IMR-90 (cell line): ENCODE results near the gene THBS1. TPM values are rescaled to one million over a fixed set of nuclear protein-coding genes. Genes with fewer than 3 reads are reported as not detected.

Source experiments
- ATAC-seq: fragments of 200-7000 bp; cut with Tn5 transposase; 2 replicates; pipeline ENCODE4 v1.9.1; 2020; ENCODE audit warnings: low read depth, mild to moderate bottlenecking, moderate library complexity
- BruUV-seq: library from RNA; stranded (reverse); fragments of 400-500 nt; replicated peaks from 2 replicates; lab custom pipeline; 2021; lab: Mats Ljungman, UMichigan
- CTCF ChIA-PET: fragments of 300-600 bp; formaldehyde crosslinking; extraction: SDS; loops from one replicate; lab custom pipeline; 2021; ENCODE audit warnings: antibody characterized with exemption; lab: Yijun Ruan, JAX
- POLR2A ChIA-PET: fragments of 300-600 bp; sonication (Branson Sonifier 250); formaldehyde crosslinking; loops from one replicate; lab custom pipeline; 2022; ENCODE audit warnings: antibody characterized with exemption; ENCODE audit not compliant: unreplicated experiment; lab: Charles Lee
- DNase-seq: peaks from one replicate; pipeline ENCODE4 v3.0.0; 2013
- H2AFZ ChIP-seq: replicated peaks from 2 replicates; pipeline ENCODE3; 2013; ENCODE audit warnings: low read length, mild to moderate bottlenecking; ENCODE audit not compliant: poor library complexity
- H2AK5ac ChIP-seq: 2 replicates; pipeline ENCODE4 v1.6.1; 2013; ENCODE audit warnings: low read depth, low read length, inconsistent platforms
- H2AK9ac ChIP-seq: replicated peaks from 2 replicates; pipeline ENCODE3; 2013; ENCODE audit warnings: mild to moderate bottlenecking, low read depth, low read length, moderate library complexity; ENCODE audit not compliant: poor library complexity
- H2BK120ac ChIP-seq: 2 replicates; pipeline ENCODE4 v1.6.1; 2013; ENCODE audit warnings: low read depth, low read length, inconsistent platforms
- H2BK15ac ChIP-seq: 3 replicates; pipeline ENCODE4 v1.6.1; 2013; ENCODE audit warnings: low read depth, low read length, inconsistent platforms
- H2BK20ac ChIP-seq: 2 replicates; pipeline ENCODE4 v1.6.1; 2013; ENCODE audit warnings: low read depth, mild to moderate bottlenecking, inconsistent platforms, low read length, moderate library complexity
- H2BK5ac ChIP-seq: 2 replicates; pipeline ENCODE4 v1.6.1; 2013; ENCODE audit warnings: mild to moderate bottlenecking, low read depth, low read length, inconsistent platforms; ENCODE audit not compliant: poor library complexity, severe bottlenecking
- H3K14ac ChIP-seq: replicated peaks from 2 replicates; pipeline ENCODE4 v1.6.1; 2013; ENCODE audit warnings: low read depth, low read length, inconsistent platforms
- H3K18ac ChIP-seq: 2 replicates; pipeline ENCODE4 v1.6.1; 2013; ENCODE audit warnings: low read depth, low read length, control low read depth
- H3K23ac ChIP-seq: 2 replicates; pipeline ENCODE4 v1.6.1; 2013; ENCODE audit warnings: low read depth, low read length, inconsistent platforms
- H3K27ac ChIP-seq: 2 replicates; pipeline ENCODE4 v1.5.1; 2013; ENCODE audit warnings: mild to moderate bottlenecking, control low read depth, low read length; ENCODE audit not compliant: insufficient read depth
- H3K27me3 ChIP-seq: 2 replicates; pipeline ENCODE4 v1.6.1; 2013; ENCODE audit warnings: low read length; ENCODE audit not compliant: control insufficient read depth, insufficient read depth
- H3K36me3 ChIP-seq: 2 replicates; pipeline ENCODE4 v1.6.1; 2013; ENCODE audit warnings: low read length, mixed read lengths; ENCODE audit not compliant: control insufficient read depth, insufficient read depth
- H3K4ac ChIP-seq: 2 replicates; pipeline ENCODE4 v1.6.1; 2013; ENCODE audit warnings: low read depth, low read length, inconsistent platforms
- H3K4me1 ChIP-seq: 2 replicates; pipeline ENCODE4 v1.6.1; 2013; ENCODE audit warnings: low read length, mixed read lengths; ENCODE audit not compliant: control insufficient read depth, insufficient read depth
- H3K4me2 ChIP-seq: 2 replicates; pipeline ENCODE4 v1.6.1; 2013; ENCODE audit warnings: low read depth, mild to moderate bottlenecking, control low read depth, low read length, moderate library complexity
- H3K4me3 ChIP-seq: 2 replicates; pipeline ENCODE4 v1.5.1; 2013; ENCODE audit warnings: low read depth, mild to moderate bottlenecking, control low read depth, low read length, moderate library complexity; ENCODE audit not compliant: insufficient read depth
- H3K56ac ChIP-seq: 2 replicates; pipeline ENCODE4 v1.6.1; 2013; ENCODE audit warnings: low read length, inconsistent platforms; ENCODE audit not compliant: insufficient read depth; ENCODE audit errors: extremely low read depth
- H3K79me1 ChIP-seq, 2 experiments: 2 replicates each; pipeline ENCODE4 v1.6.1; 2013; ENCODE audit warnings: low read length in 2 of 2, inconsistent platforms in 1 of 2, low read depth in 1 of 2
- H3K9ac ChIP-seq: 2 replicates; pipeline ENCODE4 v1.6.1; 2013; ENCODE audit warnings: low read depth, low read length, control low read depth
- H3K9me1 ChIP-seq: 2 replicates; pipeline ENCODE4 v1.6.1; 2013; ENCODE audit warnings: low read length, inconsistent platforms; ENCODE audit not compliant: insufficient read depth
- H3K9me3 ChIP-seq: 2 replicates; pipeline ENCODE4 v1.6.1; 2013; ENCODE audit warnings: low read length; ENCODE audit not compliant: control insufficient read depth, insufficient read depth
- H4K20me1 ChIP-seq: 2 replicates; pipeline ENCODE4 v1.6.1; 2013; ENCODE audit warnings: low read length, inconsistent platforms; ENCODE audit not compliant: insufficient read depth
- H4K5ac ChIP-seq: 2 replicates; pipeline ENCODE4 v1.6.1; 2013; ENCODE audit warnings: mild to moderate bottlenecking, low read depth, low read length, control low read depth
- H4K8ac ChIP-seq, 2 experiments: 2 replicates each; pipeline ENCODE4 v1.6.1; 2013; ENCODE audit warnings: low read depth in 2 of 2, low read length in 2 of 2, control low read depth in 1 of 2, inconsistent platforms in 1 of 2
- H4K91ac ChIP-seq: 2 replicates; pipeline ENCODE4 v1.6.1; 2013; ENCODE audit warnings: low read depth, low read length, inconsistent platforms; ENCODE audit not compliant: insufficient read depth
- BHLHE40 ChIP-seq: fragments of 150-350 bp; IDR thresholded peaks from 2 replicates; pipeline ENCODE4 v1.6.1; 2016; ENCODE audit warnings: mild to moderate bottlenecking, low read depth, low read length
- CHD1 ChIP-seq: IDR thresholded peaks from 2 replicates; pipeline ENCODE4 v1.6.1; 2012; ENCODE audit warnings: low read depth, low read length, improper control_type of control experiment
- FOS ChIP-seq: fragments of 150-350 bp; IDR thresholded peaks from 2 replicates; pipeline ENCODE4 v1.6.1; 2016; ENCODE audit warnings: low read depth, low read length
- MAFK ChIP-seq: IDR thresholded peaks from 2 replicates; pipeline ENCODE4 v1.6.1; 2012; ENCODE audit warnings: low read depth, low read length, improper control_type of control experiment
- MAZ ChIP-seq: IDR thresholded peaks from 2 replicates; pipeline ENCODE4 v1.6.1; 2012; ENCODE audit warnings: low read depth, mild to moderate bottlenecking, low read length, improper control_type of control experiment, moderate library complexity, borderline replicate concordance
- MXI1 ChIP-seq: IDR thresholded peaks from 2 replicates; pipeline ENCODE4 v1.6.1; 2012; ENCODE audit warnings: low read depth, mild to moderate bottlenecking, low read length, moderate library complexity, borderline replicate concordance
- NFE2L2 ChIP-seq: fragments of 150-350 bp; IDR thresholded peaks from 2 replicates; pipeline ENCODE4 v1.6.1; 2016; ENCODE audit warnings: low read depth, mild to moderate bottlenecking, low read length
- POLR2A ChIP-seq: IDR thresholded peaks from 2 replicates; pipeline ENCODE4 v1.6.1; 2012; ENCODE audit warnings: mild to moderate bottlenecking, low read depth, low read length
- RAD21 ChIP-seq: IDR thresholded peaks from 2 replicates; pipeline ENCODE4 v1.6.1; 2012; ENCODE audit warnings: low read length, improper control_type of control experiment
- RCOR1 ChIP-seq: IDR thresholded peaks from 2 replicates; pipeline ENCODE4 v1.6.1; 2012; ENCODE audit warnings: mild to moderate bottlenecking, low read length, improper control_type of control experiment; ENCODE audit not compliant: insufficient replicate concordance
- RFX5 ChIP-seq: IDR thresholded peaks from 2 replicates; pipeline ENCODE4 v1.8.0; 2012; ENCODE audit warnings: low read depth, mild to moderate bottlenecking, low read length, moderate library complexity
- SMC3 ChIP-seq: fragments of 150-350 bp; IDR thresholded peaks from 2 replicates; pipeline ENCODE4 v1.6.1; 2016; ENCODE audit warnings: low read depth, mild to moderate bottlenecking, antibody characterized with exemption, low read length, moderate library complexity
- dilution Hi-C: fragments of 300-500 bp; cut with HindIII; formaldehyde crosslinking; loops from one replicate; pipeline ENCODE4 v1.14.3; 2018; ENCODE audit warnings: low sequenced_read_pairs; ENCODE audit not compliant: unreplicated experiment
- in situ Hi-C: fragments of 300-500 bp; cut with MboI; formaldehyde crosslinking; loops from 3 replicates; pipeline ENCODE4 v1.14.3; 2019; ENCODE audit warnings: low sequenced_read_pairs, inconsistent platforms, mixed read lengths
- intact Hi-C: fragments of 100-400 bp; cut with micrococcal nuclease; formaldehyde crosslinking; loops from 2 replicates; pipeline ENCODE4 v1.10.0; 2022
- polyA plus RNA-seq, 3 experiments: library from polyadenylated mRNA; depleted of rRNA; stranded (reverse); fragments of >200 nt; gene quantifications; 2 replicates each; pipeline ENCODE4 v1.2.3, GENCODE V29; 2012; ENCODE audit warnings: low replicate concordance in 1 of 3
- total RNA-seq: library from RNA; depleted of rRNA; stranded (reverse); fragments of >200 nt; gene quantifications from 2 replicates; pipeline ENCODE4 v1.2.3, GENCODE V29; 2012
- TF ChIP-seq, protein P1 (sequence below): fragments of 150-350 bp; IDR thresholded peaks from 2 replicates; pipeline ENCODE4 v1.6.1; 2017; ENCODE audit warnings: mild to moderate bottlenecking, antibody characterized with exemption, low read length, low read depth
- TF ChIP-seq, protein P2 (sequence below): conservative IDR thresholded peaks from 2 replicates; pipeline ENCODE4 v1.5.1; 2012; ENCODE audit warnings: mild to moderate bottlenecking, low read depth, low read length, improper control_type of control experiment
- TF ChIP-seq, protein P3 (sequence below): fragments of 150-350 bp; IDR thresholded peaks from 2 replicates; pipeline ENCODE4 v1.6.1; 2016; ENCODE audit warnings: low read depth, mild to moderate bottlenecking, low read length, moderate library complexity, borderline replicate concordance

Gene THBS1
- total and polyA plus RNA-seq, 2 of the 4 experiments (the other 2 are of a cell fraction) = 1,562 to 4,071 TPM

DNA sequence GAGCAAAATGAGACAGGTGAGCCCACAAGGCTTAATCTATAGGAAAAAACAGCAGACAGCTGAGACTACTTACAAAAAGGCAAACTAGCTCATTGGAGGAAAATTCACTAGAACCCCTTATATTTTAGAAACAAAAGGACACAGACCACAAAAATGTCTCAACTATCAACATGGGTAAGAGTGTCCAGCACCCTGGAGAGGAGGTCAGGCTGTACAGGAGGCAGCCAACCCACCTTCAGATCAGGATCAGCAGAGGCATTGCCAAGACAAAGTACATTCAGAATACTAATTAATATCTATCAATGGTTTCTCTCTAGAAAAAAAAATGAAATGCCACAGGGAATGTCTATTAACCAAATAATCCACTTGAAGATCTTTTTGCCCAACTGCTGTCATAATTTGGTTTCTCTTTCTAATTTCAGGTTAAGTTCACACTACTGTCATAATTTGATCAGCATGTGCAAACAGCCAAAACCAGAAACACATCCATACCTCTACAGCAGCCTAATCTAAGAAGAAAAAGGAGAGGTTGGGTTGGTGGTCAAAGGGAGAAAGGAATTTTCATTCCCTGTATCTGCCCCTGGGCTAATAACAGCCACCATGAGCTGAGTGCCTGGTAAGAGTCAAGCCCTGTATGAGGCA, 26.0 kb upstream of the THBS1 start:
- Histone ChIP-seq H4K8ac (peak overlapping the region; percentile 15 to 49; a peak in 2 of 4 replicates), H3K4me3 (no peak overlapping the region), H3K4me2 (no peak overlapping the region), H3K23ac (peak overlapping the region; percentile 64; the same call in 1 of the 2 replicates), H2BK20ac (peak overlapping the region; percentile 73), H4K20me1 (no peaks in the 10 kb centered on the region), H3K9me1 (peaks cover 2% of the 10 kb centered on the region; the same call in 1 of the 2 replicates), H2BK120ac (peak overlapping the region; percentile 95; the same call in 1 of the 2 replicates), H3K14ac (peak overlapping the region; percentile 77), H3K79me1 (no peaks in the 10 kb centered on the region), H3K18ac (peak overlapping the region; percentile 93), H3K56ac (no peak overlapping the region), H3K9ac (no peak overlapping the region; the same call in 1 of the 2 replicates), H3K27ac (peak overlapping the region; percentile 98; the same call in 1 of the 2 replicates), H3K4me1 (peaks cover 26% of the 10 kb centered on the region), H3K9me3 (no peaks in the 10 kb centered on the region), H2AK5ac (peak overlapping the region; percentile 29; the same call in 1 of the 2 replicates), H2BK5ac (peak overlapping the region; percentile 72), H4K91ac (peak overlapping the region; percentile 53; the same call in 1 of the 2 replicates), H2AK9ac (peak overlapping the region; percentile 25), H4K5ac (peak overlapping the region; percentile 83), H2BK15ac (peak overlapping the region; percentile 45; the same call in 1 of the 3 replicates), H3K27me3 (no peaks in the 10 kb centered on the region), H3K36me3 (no peaks in the 10 kb centered on the region), H2AFZ (no peak overlapping the region), H3K4ac (peak overlapping the region; percentile 59)
- intact Hi-C loops (loop anchor here (5.0 kb wide), 1 partner anchor 43 kb away; no protein-coding TSS in a partner anchor), in situ Hi-C loops (no loop called here), dilution Hi-C loops (no loop called here)
- no TSS peak for BruUV-seq
- CTCF ChIA-PET = no interaction called here
- POLR2A ChIA-PET = interaction anchor here (1.2 kb wide), 1 partner anchor 26 kb away, joined by 6 read pairs; the partner anchor contains the start of gene THBS1
- ATAC-seq (no peak), DNase-seq (no peak)
- no peak for TF ChIP-seq MAFK
- TF ChIP-seq, protein P1, sequence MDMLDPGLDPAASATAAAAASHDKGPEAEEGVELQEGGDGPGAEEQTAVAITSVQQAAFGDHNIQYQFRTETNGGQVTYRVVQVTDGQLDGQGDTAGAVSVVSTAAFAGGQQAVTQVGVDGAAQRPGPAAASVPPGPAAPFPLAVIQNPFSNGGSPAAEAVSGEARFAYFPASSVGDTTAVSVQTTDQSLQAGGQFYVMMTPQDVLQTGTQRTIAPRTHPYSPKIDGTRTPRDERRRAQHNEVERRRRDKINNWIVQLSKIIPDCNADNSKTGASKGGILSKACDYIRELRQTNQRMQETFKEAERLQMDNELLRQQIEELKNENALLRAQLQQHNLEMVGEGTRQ = no peak
- TF ChIP-seq, protein P2, sequence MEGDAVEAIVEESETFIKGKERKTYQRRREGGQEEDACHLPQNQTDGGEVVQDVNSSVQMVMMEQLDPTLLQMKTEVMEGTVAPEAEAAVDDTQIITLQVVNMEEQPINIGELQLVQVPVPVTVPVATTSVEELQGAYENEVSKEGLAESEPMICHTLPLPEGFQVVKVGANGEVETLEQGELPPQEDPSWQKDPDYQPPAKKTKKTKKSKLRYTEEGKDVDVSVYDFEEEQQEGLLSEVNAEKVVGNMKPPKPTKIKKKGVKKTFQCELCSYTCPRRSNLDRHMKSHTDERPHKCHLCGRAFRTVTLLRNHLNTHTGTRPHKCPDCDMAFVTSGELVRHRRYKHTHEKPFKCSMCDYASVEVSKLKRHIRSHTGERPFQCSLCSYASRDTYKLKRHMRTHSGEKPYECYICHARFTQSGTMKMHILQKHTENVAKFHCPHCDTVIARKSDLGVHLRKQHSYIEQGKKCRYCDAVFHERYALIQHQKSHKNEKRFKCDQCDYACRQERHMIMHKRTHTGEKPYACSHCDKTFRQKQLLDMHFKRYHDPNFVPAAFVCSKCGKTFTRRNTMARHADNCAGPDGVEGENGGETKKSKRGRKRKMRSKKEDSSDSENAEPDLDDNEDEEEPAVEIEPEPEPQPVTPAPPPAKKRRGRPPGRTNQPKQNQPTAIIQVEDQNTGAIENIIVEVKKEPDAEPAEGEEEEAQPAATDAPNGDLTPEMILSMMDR = no peak
- no peak for TF ChIP-seq NFE2L2
- TF ChIP-seq, protein P3, sequence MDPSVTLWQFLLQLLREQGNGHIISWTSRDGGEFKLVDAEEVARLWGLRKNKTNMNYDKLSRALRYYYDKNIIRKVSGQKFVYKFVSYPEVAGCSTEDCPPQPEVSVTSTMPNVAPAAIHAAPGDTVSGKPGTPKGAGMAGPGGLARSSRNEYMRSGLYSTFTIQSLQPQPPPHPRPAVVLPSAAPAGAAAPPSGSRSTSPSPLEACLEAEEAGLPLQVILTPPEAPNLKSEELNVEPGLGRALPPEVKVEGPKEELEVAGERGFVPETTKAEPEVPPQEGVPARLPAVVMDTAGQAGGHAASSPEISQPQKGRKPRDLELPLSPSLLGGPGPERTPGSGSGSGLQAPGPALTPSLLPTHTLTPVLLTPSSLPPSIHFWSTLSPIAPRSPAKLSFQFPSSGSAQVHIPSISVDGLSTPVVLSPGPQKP = no peak
- TF ChIP-seq RCOR1 = no peak
- TF ChIP-seq MXI1 = no peak
- TF ChIP-seq MAZ = no peak
- no peak for TF ChIP-seq BHLHE40
- no peak for TF ChIP-seq POLR2A
- no peak for TF ChIP-seq RFX5
- TF ChIP-seq FOS = no peak
- no peak for TF ChIP-seq SMC3
- TF ChIP-seq CHD1 = no peak
- TF ChIP-seq RAD21 = no peak
